ENCODE results near the gene F8.

GRCh38 chrX:154819771-154820341, 202.7 kb downstream of the F8 start:
- TF ChIP-seq CTCF (conservative IDR thresholded peaks at IDR 0.05; ENCODE audit: low read length) (no peak), EZH2phosphoT487 (IDR thresholded peaks at IDR 0.05; ENCODE audit: borderline replicate concordance) (no peak)
